Endothelial cell of umbilical vein (primary cell): Measurements from ENCODE around the gene KCNG2. TPM values are rescaled to one million over a fixed set of nuclear protein-coding genes. Genes with fewer than 3 reads are reported as not detected.

Source experiments
- BruUV-seq: library from RNA; stranded (reverse); fragments of 400-500 nt; replicated peaks from 2 replicates; lab custom pipeline; 2021; lab: Mats Ljungman, UMichigan
- CTCF ChIA-PET: fragments of 300-600, 350-600 bp; sonication (Branson Sonifier 250); formaldehyde crosslinking; loops from one replicate; lab custom pipeline; 2021; ENCODE audit warnings: antibody characterized with exemption, inconsistent platforms; lab: Charles Lee
- POLR2A ChIA-PET: fragments of 300-600, 350-600 bp; sonication (Branson Sonifier 250); formaldehyde crosslinking; loops from one replicate; lab custom pipeline; 2021; ENCODE audit warnings: antibody characterized with exemption, inconsistent platforms; lab: Charles Lee
- DNase-seq: peaks from one replicate; pipeline ENCODE4 v3.0.0-alpha.2; 2011; ENCODE audit warnings: low read depth, low spot score
- FAIRE-seq: peaks from 2 replicates; lab custom pipeline; 2011; peaks lifted over from hg19 to GRCh38; lab: Jason Lieb, UNC
- H2AFZ ChIP-seq: 2 replicates; pipeline ENCODE4 v1.6.0; 2012; ENCODE audit warnings: low read depth, low read length, control low read depth, inconsistent platforms
- H3K27ac ChIP-seq: 2 replicates; pipeline ENCODE4 v1.5.1; 2011; ENCODE audit warnings: low read depth, mild to moderate bottlenecking, control low read depth, low read length, moderate library complexity; ENCODE audit not compliant: insufficient read depth
- H3K27me3 ChIP-seq, 2 experiments: 2 replicates each; pipeline versions ENCODE4 v1.6.0 to v1.6.1; 2011; ENCODE audit warnings: low read length in 2 of 2, mixed read lengths in 1 of 2; ENCODE audit not compliant: control insufficient read depth in 2 of 2, insufficient read depth in 2 of 2
- H3K36me3 ChIP-seq, 2 experiments: 2 replicates in 1 of 2; 3 replicates in 1 of 2; pipeline ENCODE4 v1.5.1; 2011; ENCODE audit warnings: low read length in 2 of 2, mild to moderate bottlenecking in 1 of 2, moderate library complexity in 1 of 2; ENCODE audit not compliant: control insufficient read depth in 2 of 2, insufficient read depth in 2 of 2; ENCODE audit errors: extremely low read depth in 1 of 2
- H3K4me1 ChIP-seq: 3 replicates; pipeline ENCODE4 v1.5.1; 2011; ENCODE audit warnings: mild to moderate bottlenecking, low read length; ENCODE audit not compliant: control insufficient read depth, insufficient read depth; ENCODE audit errors: extremely low read depth
- H3K4me2 ChIP-seq: 2 replicates; pipeline ENCODE4 v1.6.1; 2011; ENCODE audit warnings: low read length, control low read depth, mixed read lengths; ENCODE audit not compliant: insufficient read depth
- H3K4me3 ChIP-seq, 3 experiments: fragments of 200-600 bp in 1 of 3; sonication (generic), shearing (Covaris generic) in 1 of 3; replicated peaks in 1 of 3; 2 replicates each; pipeline ENCODE4 v1.5.1; 2011 to 2016; ENCODE audit warnings: control low read depth in 3 of 3, low read length in 3 of 3, mild to moderate bottlenecking in 2 of 3, inconsistent platforms in 1 of 3, low read depth in 1 of 3, moderate library complexity in 1 of 3; ENCODE audit not compliant: insufficient read depth in 1 of 3
- H3K79me2 ChIP-seq: 2 replicates; pipeline ENCODE4 v1.6.0; 2012; ENCODE audit warnings: low read length, inconsistent platforms; ENCODE audit not compliant: control insufficient read depth, insufficient read depth
- H3K9ac ChIP-seq: replicated peaks from 2 replicates; pipeline ENCODE3; 2011; ENCODE audit warnings: low read length, control low read depth; ENCODE audit not compliant: insufficient read depth; ENCODE audit errors: extremely low read depth
- H3K9me1 ChIP-seq: replicated peaks from 3 replicates; pipeline ENCODE4 v1.6.0; 2011; ENCODE audit warnings: mild to moderate bottlenecking, low read length; ENCODE audit not compliant: control insufficient read depth, insufficient read depth; ENCODE audit errors: extremely low read depth
- H3K9me3 ChIP-seq: replicated peaks from 2 replicates; pipeline ENCODE4 v1.5.1; 2012; ENCODE audit warnings: low read length, inconsistent platforms; ENCODE audit not compliant: control insufficient read depth, insufficient read depth
- H4K20me1 ChIP-seq: replicated peaks from 2 replicates; pipeline ENCODE3; 2011; ENCODE audit warnings: mild to moderate bottlenecking, low read length; ENCODE audit not compliant: control insufficient read depth, insufficient read depth; ENCODE audit errors: extremely low read depth
- CTCF ChIP-seq, 2 donors: IDR thresholded peaks; 1 replicate in 1 of 2; 2 replicates in 1 of 2; pipeline ENCODE4 v1.5.1; 2011; ENCODE audit warnings: low read length in 2 of 2, mild to moderate bottlenecking in 2 of 2, moderate library complexity in 2 of 2, control low read depth in 1 of 2, inconsistent platforms in 1 of 2, low read depth in 1 of 2; ENCODE audit not compliant: insufficient read depth in 1 of 2; ENCODE audit errors: extremely low read depth in 1 of 2
- EZH2 ChIP-seq: IDR thresholded peaks from 2 replicates; pipeline ENCODE4 v1.6.1; 2012; ENCODE audit warnings: borderline replicate concordance, low read depth, mild to moderate bottlenecking, moderate library complexity, low read length, inconsistent platforms; ENCODE audit not compliant: severe bottlenecking
- FOS ChIP-seq: IDR thresholded peaks from 2 replicates; pipeline ENCODE4 v1.6.1; 2011; ENCODE audit warnings: mild to moderate bottlenecking, low read length, moderate library complexity, borderline replicate concordance; ENCODE audit not compliant: insufficient read depth
- GATA2 ChIP-seq: IDR thresholded peaks from 2 replicates; pipeline ENCODE4 v1.7.0; 2011; ENCODE audit warnings: low read depth, mild to moderate bottlenecking, moderate library complexity, mixed read lengths, low read length; ENCODE audit not compliant: insufficient read length, insufficient read depth
- JUN ChIP-seq: IDR thresholded peaks from 2 replicates; pipeline ENCODE4 v1.6.1; 2011; ENCODE audit warnings: borderline replicate concordance, low read depth; ENCODE audit not compliant: insufficient read length, insufficient read depth
- MAX ChIP-seq: IDR thresholded peaks from 2 replicates; pipeline ENCODE4 v1.6.1; 2011; ENCODE audit not compliant: insufficient read depth, insufficient read length
- MYC ChIP-seq: IDR thresholded peaks from one replicate; pipeline ENCODE4 v1.6.1; 2011; ENCODE audit warnings: mild to moderate bottlenecking, low read depth, low read length
- POLR2A ChIP-seq: IDR thresholded peaks from 2 replicates; pipeline ENCODE4 v1.6.1; 2012; ENCODE audit warnings: low read depth, mild to moderate bottlenecking, control low read depth, low read length
- POLR2AphosphoS5 ChIP-seq: IDR thresholded peaks from 2 replicates; pipeline ENCODE4 v1.6.1; 2012; ENCODE audit warnings: low read depth, mild to moderate bottlenecking, control low read depth, low read length, moderate library complexity; ENCODE audit not compliant: insufficient read depth
- dilution Hi-C: fragments of 300-500 bp; cut with MboI; formaldehyde crosslinking; loops from one replicate; pipeline ENCODE4 v1.15.0; 2019; ENCODE audit warnings: low sequenced_read_pairs; ENCODE audit not compliant: extremely low pct_ligation_motif_present
- intact Hi-C: fragments of 100-400 bp; cut with micrococcal nuclease; formaldehyde crosslinking; loops from one replicate; pipeline ENCODE4 v1.10.0; 2022
- polyA plus RNA-seq, 4 experiments: library from polyadenylated mRNA; depleted of rRNA in 3 of 4; stranded (reverse) in 3 of 4; unstranded in 1 of 4; fragments of >200 nt; gene quantifications; 2 replicates each; pipeline versions ENCODE4 v1.2.1 to v1.2.3, GENCODE V29; 2011 to 2012; ENCODE audit warnings: missing spikeins in 1 of 4
- total RNA-seq: library from RNA; stranded (reverse); gene quantifications from 2 replicates; pipeline ENCODE4 v1.2.3, GENCODE V29; 2021

KCNG2 gene
- total and polyA plus RNA-seq, 2 donors (not counting 3 experiments of a cell fraction or from before 2014, with no cell fraction given): not detected

GRCh38 chr18:79918615-79919011, 120.9 kb downstream of the KCNG2 start:
- TF ChIP-seq MYC (no peak), JUN (no peak), FOS (no peak), CTCF (IDR thresholded peaks at IDR 0.05; ENCODE audit: extremely low read depth in 1 of 2, insufficient read depth in 1 of 2, low read depth in 1 of 2, low read length in 2 of 2) (no peak), EZH2 (no peak), GATA2 (no peak), MAX (no peak), POLR2A (no peak), POLR2AphosphoS5 (no peak)
- FAIRE-seq: no peak

More at GRCh38 chr18:79918615-79919011, 120.9 kb downstream of the KCNG2 start:
- no peaks in the 10 kb centered on the region for H3K9me3 ChIP-seq
- H3K27ac ChIP-seq: no peak overlapping the region
- no peaks in the 10 kb centered on the region for H3K27me3 ChIP-seq
- dilution Hi-C loops: no loop called here
- H3K4me3 ChIP-seq: no peak overlapping the region
- intact Hi-C loops: no loop called here
- H3K36me3 ChIP-seq: peaks cover 0 to 7% of the 10 kb centered on the region in 2 experiments
- no peaks in the 10 kb centered on the region for H3K9me1 ChIP-seq
- POLR2A ChIA-PET: no interaction called here
- no peaks in the 10 kb centered on the region for H3K79me2 ChIP-seq
- CTCF ChIA-PET: no interaction called here
- no peaks in the 10 kb centered on the region for H4K20me1 ChIP-seq
- H2AFZ ChIP-seq: no peak overlapping the region
- H3K4me1 ChIP-seq: no peaks in the 10 kb centered on the region
- no TSS peak for BruUV-seq
- H3K9ac ChIP-seq: no peak overlapping the region
- no peak for DNase-seq
- H3K4me2 ChIP-seq: no peak overlapping the region
